Central memory CD4-positive, alpha-beta T cell (primary cell): ENCODE measurements around the gene REEP6.

Experiments
- DNase-seq: peaks from one replicate; pipeline ENCODE4 v3.0.0; 2022

The REEP6 gene

DNA sequence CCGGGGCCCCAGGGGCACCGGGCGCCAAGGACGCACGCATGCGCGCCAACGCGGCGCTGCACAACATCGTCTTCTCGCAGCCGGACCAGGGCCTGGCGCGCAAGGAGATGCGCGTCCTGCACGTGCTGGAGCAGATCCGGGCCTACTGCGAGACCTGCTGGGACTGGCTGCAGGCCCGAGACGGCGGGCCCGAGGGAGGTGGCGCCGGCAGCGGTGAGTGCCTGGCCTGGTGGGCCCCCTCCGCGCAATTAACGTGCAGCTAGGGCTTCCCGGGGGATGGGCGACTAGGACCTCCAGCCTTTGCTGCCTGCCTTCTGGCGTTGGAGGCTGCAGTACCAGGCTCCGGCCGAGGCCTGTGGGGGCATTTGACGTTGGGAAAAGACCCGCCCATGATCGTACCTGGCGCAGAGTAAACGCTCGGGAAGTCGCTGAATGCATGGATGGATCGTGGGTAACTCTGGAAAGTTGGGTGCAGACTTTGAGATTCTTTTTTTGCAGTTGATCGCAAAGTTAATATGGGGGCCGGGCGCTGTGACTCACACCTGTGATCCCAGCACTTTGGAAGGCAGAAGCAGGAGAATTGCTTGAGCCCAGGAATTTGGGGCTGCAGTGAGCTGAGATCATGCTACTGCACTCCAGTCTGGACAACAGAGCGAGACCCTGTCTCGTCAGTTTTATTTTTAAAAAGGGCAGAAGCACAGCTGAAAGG is 33.8 kb upstream of the REEP6 start:
- DNase-seq = no peak

DNA sequence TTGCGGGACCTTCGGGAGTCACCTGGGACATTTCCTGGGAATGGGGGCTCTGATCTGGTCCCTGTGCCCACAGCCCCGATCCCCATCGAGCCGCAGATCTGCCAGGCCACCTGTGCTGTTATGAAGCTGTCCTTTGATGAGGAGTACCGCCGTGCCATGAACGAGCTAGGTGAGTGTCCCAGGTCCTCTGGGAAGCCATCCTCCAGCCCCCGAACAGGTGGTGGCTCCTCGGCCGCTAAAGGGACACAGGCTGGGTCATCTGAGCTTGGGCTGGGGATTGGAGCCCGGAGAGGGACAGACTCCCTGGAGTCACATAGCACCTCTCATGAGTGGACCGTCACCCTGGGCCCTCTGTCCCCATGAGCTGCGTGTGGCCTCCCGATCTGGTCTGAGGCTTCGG is 33.1 kb upstream of the REEP6 start:
- DNase-seq = no peak

GRCh38 chr19:1459479-1459878 is 31.5 kb upstream of the REEP6 start:
- no peak for DNase-seq

GRCh38 chr19:1460033-1460995 is 30.7 kb upstream of the REEP6 start:
- DNase-seq = no peak

DNA sequence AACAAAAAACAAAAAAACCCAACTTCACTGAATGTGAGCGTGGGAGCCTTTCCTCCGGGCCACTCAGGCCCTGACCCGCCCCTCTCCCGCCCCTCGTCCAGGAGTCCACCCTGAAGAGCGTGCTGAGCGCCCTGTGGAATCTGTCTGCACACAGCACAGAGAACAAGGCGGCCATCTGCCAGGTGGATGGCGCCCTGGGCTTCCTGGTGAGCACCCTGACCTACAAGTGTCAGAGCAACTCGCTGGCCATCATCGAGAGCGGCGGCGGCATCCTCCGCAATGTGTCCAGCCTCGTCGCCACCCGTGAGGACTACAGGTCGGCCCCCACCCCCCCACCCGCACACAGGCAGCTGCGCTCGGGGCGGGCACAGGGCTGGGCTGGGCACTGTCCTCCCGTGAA is 29.1 kb upstream of the REEP6 start:
- no peak for DNase-seq

GRCh38 chr19:1465191-1466016 is 25.6 kb upstream of the REEP6 start:
- DNase-seq = no peak

DNA sequence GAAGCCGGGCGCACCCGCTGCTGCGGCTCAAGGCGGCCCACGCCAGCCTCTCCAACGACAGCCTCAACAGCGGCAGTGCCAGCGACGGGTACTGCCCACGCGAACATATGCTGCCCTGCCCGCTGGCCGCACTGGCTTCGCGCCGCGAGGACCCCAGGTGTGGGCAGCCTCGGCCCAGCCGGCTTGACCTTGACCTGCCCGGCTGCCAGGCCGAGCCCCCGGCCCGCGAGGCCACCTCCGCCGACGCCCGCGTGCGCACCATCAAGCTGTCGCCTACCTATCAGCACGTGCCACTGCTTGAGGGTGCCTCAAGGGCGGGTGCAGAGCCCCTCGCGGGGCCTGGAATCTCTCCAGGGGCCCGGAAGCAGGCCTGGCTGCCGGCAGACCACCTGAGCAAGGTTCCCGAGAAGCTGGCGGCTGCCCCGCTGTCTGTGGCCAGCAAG is 24.9 kb upstream of the REEP6 start:
- no peak for DNase-seq

DNA sequence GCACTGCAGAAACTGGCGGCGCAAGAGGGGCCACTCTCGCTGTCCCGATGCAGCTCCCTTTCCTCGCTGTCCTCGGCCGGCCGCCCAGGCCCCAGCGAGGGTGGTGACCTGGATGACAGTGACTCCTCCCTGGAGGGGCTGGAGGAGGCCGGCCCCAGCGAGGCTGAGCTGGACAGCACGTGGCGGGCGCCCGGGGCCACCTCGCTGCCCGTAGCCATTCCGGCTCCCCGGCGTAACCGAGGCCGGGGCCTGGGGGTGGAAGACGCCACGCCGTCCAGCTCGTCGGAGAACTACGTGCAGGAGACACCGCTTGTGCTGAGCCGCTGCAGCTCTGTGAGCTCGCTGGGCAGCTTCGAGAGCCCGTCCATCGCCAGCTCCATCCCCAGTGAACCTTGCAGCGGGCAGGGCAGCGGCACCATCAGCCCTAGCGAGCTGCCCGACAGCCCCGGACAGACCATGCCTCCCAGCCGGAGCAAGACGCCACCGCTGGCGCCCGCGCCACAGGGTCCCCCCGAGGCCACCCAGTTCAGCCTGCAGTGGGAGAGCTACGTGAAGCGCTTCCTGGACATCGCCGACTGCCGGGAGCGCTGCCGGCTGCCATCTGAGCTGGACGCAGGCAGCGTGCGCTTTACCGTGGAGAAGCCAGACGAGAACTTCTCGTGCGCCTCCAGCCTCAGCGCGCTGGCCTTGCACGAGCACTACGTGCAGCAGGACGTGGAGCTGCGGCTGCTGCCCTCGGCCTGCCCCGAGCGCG is 24.3 kb upstream of the REEP6 start:
- no peak for DNase-seq

DNA sequence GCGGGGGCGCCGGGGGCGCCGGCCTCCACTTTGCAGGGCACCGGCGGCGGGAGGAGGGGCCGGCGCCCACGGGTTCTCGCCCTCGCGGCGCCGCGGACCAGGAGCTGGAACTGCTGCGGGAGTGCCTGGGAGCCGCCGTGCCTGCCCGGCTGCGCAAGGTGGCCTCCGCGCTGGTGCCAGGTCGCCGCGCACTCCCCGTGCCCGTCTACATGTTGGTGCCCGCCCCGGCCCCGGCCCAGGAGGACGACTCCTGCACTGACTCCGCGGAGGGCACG is 23.8 kb upstream of the REEP6 start:
- DNase-seq = no peak

DNA sequence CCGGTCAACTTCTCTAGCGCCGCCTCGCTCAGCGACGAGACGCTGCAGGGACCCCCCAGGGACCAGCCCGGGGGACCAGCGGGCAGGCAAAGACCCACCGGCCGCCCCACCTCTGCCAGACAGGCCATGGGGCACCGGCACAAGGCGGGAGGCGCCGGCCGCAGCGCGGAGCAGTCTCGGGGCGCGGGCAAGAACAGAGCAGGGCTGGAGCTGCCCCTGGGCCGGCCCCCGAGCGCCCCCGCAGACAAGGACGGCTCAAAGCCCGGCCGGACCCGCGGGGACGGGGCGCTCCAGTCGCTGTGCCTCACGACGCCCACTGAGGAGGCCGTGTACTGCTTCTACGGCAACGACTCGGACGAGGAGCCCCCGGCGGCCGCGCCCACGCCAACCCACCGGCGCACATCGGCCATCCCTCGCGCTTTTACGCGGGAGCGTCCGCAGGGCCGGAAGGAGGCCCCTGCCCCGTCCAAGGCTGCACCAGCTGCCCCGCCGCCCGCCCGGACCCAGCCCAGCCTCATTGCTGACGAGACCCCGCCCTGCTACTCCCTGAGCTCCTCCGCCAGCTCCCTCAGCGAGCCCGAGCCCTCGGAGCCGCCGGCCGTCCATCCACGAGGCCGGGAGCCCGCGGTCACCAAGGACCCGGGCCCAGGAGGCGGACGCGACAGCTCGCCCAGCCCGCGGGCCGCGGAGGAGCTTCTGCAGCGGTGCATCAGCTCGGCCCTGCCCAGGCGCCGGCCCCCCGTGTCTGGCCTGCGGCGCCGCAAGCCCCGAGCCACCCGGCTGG is 23.3 kb upstream of the REEP6 start:
- no peak for DNase-seq

DNA sequence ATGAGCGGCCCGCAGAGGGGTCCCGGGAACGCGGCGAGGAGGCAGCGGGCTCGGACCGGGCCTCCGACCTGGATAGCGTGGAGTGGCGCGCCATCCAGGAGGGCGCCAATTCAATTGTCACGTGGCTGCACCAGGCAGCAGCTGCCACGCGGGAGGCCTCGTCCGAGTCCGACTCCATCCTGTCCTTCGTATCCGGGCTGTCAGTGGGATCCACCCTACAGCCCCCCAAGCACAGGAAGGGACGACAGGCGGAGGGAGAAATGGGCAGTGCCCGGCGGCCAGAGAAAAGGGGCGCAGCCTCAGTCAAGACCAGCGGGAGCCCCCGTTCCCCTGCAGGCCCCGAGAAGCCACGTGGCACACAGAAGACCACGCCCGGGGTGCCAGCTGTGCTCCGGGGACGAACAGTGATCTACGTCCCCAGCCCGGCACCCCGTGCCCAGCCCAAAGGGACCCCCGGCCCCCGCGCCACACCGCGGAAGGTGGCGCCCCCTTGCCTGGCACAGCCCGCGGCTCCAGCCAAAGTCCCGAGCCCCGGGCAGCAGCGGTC is 22.6 kb upstream of the REEP6 start:
- no peak for DNase-seq

GRCh38 chr19:1468821-1469254 is 22.1 kb upstream of the REEP6 start:
- no peak for DNase-seq

DNA sequence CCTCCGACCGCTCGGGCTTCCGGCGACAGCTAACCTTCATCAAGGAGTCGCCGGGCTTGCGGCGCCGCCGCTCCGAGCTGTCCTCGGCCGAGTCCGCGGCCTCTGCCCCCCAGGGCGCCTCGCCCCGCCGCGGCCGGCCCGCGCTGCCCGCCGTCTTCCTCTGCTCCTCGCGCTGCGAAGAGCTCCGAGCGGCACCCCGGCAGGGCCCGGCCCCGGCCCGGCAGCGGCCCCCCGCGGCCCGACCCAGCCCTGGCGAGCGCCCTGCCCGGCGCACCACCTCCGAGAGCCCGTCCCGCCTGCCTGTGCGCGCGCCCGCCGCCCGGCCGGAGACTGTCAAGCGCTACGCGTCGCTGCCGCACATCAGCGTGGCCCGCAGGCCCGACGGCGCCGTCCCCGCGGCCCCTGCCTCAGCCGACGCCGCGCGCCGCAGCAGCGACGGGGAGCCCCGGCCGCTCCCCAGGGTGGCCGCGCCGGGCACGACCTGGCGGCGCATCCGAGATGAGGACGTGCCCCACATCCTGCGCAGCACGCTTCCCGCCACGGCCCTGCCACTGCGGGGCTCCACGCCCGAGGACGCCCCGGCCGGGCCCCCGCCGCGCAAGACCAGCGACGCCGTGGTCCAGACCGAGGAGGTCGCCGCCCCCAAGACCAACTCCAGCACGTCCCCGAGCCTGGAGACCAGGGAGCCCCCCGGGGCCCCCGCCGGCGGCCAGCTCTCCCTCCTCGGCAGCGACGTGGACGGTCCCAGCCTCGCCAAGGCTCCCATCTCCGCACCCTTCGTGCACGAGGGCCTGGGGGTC is 21.5 kb upstream of the REEP6 start:
- DNase-seq = no peak

- no peak for DNase-seq
Observed at GRCh38 chr19:1470055-1470304, 21.0 kb upstream of the REEP6 start.

DNA sequence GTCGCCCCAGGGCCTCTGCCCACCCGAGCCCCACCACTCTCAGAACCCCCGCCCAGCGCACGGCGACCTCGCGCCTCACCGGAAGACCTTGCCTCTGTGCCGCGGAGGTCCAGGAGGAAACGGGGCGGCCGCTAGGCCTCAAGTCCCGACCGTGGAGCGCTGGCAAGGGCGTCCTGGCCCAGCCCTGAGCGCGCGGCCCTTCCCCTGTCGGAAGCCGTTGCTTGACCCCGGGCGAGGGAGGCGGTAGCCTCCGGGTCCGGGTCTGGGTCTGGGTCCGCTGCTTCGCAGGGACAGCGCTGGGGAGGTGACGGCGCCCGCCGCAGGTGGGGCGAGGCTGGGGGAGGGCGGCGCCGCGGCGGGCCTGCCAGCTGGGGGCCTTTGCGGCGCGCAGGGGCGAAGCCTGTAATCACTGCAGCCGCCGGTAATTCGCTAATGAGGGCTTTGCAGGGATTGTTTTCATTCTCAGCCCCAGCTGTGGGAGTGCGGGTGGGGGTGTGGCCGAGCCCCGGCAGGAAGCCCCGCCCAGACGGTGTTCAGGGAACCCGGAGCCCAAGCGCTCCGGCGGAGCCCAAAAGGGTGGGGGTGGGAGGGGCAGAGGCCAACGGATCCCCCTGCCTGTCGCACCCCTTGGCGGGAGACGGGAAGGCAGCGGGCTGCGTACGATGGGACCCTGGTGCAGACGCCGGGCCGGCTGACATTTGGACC is 20.5 kb upstream of the REEP6 start:
- peak; percentile 59 for DNase-seq

- DNase-seq = no peak
Observed at GRCh38 chr19:1471010-1471514, 19.9 kb upstream of the REEP6 start.

DNA sequence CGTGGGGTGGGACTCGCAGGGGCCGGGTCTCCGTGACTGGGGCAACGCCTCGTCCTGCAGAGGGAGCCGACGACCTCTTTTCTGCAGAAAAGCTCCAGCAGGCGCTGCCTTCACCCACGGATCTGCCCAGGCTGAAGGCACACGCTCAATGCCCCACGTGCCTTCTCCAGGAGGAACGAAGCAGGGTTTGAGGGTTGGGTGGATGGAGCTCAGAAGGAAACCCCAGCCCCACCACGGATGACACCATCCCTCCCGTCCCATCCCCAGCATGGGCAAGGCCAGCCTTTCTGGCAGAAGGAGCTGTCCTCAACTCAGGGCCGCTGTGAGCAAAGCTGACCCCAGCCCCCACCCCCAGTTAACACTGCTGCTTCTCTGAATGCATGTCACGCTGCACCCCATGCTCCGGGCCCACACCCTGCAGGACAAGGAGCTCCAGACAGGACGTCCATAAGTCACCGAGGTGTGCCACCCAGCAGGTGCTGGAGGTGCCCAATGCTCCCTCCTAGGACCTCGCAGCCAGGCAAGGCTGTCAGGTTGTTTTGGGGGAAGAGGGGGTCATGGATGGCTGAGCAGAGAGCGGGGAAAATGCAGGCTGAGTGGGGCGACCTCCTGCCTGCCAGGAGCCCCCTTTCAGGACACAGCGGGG is 19.3 kb upstream of the REEP6 start:
- no peak for DNase-seq

- DNase-seq = no peak
Observed at GRCh38 chr19:1472231-1473084, 18.5 kb upstream of the REEP6 start.
